IPS-11a (cell line): ENCODE results near the gene KIFAP3.

Source experiments
- H3K4me3 ChIP-seq: one replicate; pipeline ENCODE4 v1.5.1; 2013; ENCODE audit warnings: low read depth, low read length, control low read depth

Gene KIFAP3

DNA sequence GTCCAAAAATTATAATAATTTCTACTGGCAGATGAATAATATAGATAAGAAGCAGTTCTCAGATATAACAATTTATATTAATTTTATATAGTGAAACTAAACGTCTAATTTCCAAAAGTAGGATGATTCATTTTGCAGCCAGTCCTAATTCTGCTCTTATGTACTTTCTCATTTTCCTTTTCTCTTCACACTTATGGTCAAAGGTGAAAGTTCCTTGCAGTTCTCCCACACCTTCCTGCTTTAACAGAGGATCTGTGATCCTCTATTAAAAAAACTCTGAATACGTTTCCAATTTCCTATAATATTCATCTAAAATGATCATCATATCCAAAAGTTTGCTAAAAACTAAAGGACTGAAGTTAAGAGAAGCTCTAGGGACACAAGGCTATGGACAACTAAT is 78.5 kb downstream of the KIFAP3 start:
- H3K4me3 ChIP-seq = no peak overlapping the region

DNA sequence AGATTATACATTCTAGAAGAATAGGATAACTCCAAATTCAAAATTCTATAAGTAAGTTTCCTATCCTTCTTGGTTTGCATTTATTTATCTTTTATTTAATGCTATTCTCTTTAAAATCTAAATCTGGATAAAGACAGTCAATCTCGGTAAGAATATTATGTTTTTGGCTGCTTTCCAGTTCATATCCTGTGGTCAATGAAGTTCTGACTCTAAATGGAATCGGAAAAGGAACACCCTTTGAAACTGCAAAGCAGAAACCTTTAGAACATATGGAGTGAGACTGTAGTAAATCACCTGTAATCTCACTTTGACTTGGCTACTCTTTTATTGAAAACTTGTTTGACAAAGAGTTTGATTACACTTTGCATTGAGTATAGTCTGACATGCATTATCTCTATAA is 85.2 kb downstream of the KIFAP3 start:
- H3K4me3 ChIP-seq = no peak overlapping the region

DNA sequence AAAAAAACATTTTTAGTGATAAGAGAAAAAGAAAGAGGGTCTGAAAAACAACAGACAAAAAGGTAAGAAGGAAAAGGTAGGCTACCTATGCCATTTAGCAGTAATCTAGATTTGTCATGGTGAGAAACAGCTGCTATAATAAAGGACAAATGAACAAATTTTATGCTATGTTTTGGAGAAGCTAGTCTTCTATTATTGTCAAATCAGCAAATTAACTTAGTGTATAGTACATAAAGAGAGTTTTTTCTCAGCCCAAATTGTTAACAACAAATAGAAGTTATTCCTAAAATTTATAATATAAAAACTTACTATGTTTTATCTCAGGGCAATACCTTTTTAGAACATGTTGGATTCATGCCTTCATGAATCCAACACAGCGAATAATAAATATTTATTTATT is 88.7 kb downstream of the KIFAP3 start:
- H3K4me3 ChIP-seq = no peak overlapping the region

DNA sequence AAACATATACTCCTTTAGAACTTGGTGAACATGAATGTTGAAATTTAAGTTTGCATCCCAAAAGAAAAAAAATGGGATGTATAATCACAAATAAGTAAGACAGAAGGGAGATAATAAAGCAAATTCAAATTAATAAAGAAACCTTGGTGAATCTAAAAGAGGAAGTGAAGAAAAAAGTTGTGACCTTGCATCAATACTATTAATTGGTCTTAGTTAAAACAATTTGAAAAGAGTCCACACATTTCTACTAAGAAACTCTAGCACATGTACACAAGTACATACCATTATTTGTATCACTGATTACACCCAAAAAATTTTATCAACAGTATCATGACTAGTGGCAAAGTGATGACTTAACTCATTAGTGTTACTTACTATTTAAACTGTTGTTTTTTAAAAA is 100.4 kb downstream of the KIFAP3 start:
- H3K4me3 ChIP-seq = no peak overlapping the region

DNA sequence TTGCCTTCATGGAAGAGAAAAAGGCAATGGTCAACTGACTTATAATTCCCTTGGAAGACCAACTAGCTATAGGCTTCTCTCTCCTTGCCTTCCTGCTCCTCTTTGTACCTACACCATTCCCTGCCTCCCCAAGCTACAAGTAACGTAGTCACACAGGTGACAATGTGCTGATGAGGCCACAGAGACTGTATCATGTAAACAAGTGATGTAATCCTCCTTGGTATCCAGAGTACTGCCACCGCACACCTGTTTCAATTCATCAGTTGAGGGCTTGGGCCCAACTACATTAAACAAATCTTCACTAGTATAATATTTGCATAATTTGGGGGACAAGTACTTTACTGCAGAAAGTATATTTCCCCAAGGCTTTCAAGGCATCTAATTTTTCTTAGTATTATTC is 104.4 kb downstream of the KIFAP3 start:
- H3K4me3 ChIP-seq = no peak overlapping the region

DNA sequence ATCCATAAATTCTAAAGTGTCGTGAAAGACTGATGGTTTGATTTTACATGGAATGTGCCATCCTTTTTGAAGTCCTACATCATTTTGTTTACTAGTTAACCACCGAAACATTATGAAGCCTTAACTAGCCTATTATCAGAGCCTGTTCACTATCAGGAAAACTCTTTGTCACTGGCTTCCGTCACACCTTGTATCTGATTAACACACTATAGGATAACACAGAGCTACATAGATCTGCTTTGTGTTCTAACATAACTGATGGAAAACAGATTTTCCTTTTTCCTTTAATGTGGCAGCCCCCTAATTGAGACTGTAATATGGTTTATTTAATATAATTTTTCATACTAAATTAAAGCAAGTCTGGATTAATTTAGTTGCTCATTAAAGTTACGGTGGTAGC is 106.3 kb downstream of the KIFAP3 start:
- no peak overlapping the region for H3K4me3 ChIP-seq

DNA sequence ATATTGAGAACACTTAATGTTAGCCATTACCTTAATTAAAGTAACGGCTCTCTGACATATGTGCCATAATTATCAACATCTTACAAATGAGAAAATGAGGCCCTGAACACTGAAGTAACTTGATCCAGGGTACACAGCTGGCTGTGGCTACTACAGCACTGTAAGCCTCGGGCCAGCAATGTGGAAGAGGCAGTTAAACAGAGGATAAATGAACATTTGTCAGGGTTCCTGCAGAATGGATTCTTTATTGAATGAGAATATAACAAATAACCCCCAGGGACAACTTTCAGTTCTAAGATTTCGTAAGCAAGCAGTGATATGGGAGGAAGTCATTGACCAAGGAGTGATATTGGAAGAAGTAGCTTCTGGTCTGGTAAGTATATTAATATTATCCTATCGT is 110.3 kb downstream of the KIFAP3 start:
- no peak overlapping the region for H3K4me3 ChIP-seq

DNA sequence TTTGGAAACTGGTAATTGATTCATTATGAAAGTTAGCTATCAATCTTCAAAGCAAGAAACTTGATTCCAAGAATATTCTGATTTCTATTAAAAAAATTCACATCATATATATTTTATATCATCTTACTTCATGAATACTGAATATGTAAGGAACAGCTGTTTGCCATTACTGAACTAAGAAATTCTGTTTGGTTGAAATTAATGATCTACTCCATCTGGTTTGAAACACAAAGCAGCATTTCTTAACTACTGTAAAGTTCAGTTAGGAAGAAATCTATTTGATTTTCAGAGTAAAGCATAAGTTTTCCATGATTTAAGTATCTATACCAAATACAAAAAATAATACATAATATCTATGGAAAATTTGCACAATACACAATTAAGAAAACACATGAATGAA is 114.8 kb downstream of the KIFAP3 start:
- H3K4me3 ChIP-seq = no peak overlapping the region

DNA sequence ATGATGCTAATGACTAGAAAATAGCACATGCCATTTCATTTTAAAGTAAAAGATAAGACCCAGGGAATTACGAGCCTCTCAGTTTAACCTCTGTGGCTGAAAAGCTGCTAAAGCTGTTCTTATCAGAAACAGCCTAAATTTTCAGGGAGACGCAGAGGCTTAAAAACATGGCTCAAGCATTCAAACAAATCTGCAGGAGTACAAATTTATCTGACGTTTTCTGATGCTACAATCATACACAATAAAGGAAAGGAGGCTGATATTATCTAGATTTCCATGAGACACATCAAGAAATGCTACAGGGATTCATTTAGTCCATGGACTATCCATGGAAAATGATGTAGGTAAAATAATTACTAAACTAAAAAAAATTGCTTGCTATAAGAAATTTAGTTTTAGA is 115.5 kb downstream of the KIFAP3 start:
- H3K4me3 ChIP-seq = no peak overlapping the region

DNA sequence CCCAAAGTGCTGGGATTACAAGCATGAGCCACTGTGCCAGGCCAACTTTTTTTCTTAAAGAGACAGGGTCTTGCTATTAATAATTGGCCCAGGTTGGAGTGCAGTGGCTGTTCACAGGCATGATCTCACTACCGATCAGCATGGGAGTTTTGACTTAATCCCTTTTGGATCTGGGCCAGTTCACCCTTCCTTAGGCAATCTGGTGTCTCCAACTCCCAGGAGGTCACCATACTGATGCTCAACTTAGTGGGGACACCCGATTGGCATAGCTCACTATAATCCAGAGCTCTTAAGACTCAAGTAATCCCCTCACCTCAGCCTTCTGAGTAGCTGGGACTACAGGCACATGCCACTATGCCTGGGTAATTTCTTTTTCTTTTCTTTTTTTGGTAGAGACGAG is 116.6 kb downstream of the KIFAP3 start:
- no peak overlapping the region for H3K4me3 ChIP-seq

DNA sequence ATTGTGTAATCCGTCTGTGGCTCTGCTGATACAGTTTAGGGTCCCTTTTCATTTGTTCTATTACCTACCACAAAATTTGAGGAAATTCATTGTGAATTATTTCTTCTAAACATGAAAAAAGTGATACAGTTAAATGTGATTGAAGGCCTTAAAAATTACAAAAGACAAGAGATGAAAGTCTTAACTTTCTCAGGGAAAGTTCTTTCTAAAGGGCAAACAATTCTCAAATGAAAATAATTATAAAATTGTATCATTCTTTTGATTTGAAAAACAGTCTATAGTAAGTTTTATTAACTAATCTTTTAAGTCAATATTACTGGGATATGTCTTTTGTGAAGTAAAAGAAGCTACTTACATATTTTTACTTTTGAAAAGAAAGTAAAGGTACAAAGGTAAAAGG is 123.4 kb downstream of the KIFAP3 start:
- H3K4me3 ChIP-seq = no peak overlapping the region

DNA sequence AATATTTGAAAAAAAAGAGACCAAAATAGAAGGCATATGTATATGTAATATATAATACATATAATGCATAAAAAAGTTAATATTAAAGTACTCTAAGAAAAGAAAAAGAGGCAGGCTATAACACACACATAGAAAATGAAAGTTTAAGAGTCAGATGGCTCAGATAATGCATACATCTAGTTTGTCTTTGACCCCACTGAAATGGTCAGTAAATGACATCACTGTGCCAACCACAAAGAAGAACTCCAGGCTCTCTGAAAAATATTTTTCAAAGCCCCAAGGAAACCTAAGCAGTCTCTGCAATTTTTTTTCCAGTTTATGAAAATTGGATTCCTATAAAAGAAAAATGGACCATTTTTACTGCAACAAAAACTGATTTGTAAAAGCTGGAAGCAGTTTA is 125.4 kb downstream of the KIFAP3 start:
- no peak overlapping the region for H3K4me3 ChIP-seq

DNA sequence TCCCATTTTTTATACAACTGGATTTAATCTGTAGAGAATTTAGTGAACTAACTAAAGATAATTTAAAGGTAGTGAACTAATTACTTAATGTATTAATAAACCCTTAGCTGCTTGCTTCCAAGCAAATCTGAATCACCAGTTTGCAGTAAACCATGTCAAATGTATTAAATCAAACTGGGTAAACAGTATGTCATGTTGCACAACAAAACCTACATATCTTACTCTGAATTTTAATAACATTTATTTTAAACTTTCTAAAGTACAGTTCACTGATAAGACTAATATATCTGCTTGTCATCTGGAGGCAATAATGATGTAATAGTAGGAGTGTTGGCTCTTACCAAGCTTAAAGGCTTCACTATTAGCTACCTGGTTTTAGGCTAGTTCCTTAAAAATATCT is 128.3 kb downstream of the KIFAP3 start:
- H3K4me3 ChIP-seq = no peak overlapping the region

DNA sequence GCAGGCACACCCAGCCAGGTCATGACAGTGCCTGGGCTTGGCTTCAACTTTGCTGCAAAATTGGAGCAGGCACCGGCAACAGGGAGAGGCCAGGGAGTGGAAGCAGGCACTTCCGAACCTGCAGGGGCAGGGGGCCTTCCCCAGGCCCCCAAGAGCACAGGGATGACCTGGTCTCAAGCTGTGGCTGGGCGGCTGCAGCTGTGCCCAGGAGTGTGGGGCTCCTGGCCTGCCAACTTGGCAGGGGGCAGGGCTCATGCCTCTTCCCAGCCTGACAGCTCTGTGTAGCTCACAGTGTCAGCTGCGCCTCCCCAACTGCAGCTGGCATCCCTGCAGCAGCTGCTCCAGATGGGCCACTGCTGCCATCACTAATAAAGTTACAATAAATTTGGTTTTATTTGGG is 129.3 kb downstream of the KIFAP3 start:
- H3K4me3 ChIP-seq = no peak overlapping the region

DNA sequence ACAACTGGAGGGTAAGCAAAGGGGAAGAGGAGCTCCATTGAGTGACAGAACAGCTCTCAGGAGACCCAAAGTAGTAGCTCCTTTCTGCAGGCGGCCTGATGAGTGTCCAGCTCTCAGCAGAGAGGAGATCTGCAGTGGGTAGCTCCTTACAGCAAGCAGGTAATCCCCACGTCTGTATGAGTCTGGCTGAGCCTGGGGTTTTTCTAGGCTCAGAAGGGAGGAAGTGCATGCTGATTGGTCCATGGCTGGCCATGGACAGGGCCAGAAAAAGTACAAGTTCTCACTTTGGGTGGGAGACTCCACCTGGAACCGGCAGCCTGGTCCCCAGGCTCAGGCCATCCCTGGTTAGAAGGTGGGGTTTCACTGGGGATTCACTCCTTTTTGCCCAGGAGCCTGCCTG is 129.9 kb downstream of the KIFAP3 start:
- no peak overlapping the region for H3K4me3 ChIP-seq

DNA sequence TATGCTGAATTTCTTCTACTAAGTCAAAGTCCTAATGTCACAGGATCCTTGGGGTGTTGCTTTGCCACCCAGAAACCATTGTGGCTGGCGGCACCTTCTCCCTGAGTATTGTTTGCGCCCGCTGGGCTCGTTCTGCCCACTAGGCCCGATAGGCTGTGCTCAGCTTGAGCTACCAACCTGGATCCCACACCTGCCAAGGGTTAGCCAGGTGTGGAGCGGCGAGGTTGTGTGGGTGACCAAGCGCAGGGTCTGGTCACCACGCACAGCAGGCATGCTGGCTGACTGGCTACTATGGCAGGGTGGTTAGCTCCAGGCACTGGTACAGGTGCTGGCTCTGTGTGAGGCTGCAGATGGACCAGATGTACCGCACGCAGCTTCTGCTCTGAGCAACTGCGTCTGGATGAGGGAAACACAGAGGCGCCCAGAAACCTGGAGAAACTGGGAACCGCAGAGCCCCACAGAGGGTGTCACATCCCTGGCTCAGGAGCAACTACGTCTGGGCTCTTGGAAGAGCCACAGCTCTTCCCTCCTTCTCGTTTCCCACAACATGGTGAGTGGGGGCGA is 130.4 kb downstream of the KIFAP3 start:
- H3K4me3 ChIP-seq = no peak overlapping the region

DNA sequence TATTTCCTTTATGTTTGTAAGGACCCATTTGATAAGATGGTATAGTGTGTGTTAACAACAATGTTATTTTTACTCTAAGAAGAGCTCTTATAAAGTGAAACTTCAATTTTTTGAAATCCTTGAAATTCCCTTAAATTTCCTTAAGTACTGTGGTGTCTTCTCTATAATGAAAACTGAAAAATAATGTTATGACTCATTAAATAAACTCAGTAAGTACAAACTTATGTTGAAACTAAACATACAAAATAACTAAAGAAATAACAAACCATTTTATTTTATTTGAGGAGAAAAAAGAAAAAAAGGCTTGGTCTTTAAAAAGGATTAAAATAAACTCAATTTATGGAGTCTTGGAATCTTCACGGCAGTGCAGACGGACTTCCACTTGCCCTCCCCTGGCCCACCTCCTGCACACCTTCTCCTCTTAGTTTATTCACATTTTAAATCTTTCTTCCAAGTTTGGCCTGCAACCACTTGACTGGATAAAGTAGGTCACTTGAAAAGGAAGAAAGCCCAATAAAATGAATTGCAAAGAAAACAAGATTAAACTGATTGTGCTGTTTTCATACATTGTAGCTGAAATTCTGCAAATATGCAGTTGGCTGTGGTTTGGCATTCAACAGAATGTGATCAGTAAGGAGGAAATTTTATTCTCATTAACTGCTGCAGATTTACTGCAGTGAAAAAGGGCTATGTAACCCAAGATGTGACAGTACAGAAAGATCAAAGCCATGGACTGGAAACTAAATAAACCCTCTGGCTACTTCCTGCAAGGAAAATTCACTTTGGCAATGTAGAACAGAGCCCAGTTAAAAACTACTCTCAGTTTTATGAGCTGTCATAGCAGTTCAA is 132.3 kb downstream of the KIFAP3 start:
- no peak overlapping the region for H3K4me3 ChIP-seq

DNA sequence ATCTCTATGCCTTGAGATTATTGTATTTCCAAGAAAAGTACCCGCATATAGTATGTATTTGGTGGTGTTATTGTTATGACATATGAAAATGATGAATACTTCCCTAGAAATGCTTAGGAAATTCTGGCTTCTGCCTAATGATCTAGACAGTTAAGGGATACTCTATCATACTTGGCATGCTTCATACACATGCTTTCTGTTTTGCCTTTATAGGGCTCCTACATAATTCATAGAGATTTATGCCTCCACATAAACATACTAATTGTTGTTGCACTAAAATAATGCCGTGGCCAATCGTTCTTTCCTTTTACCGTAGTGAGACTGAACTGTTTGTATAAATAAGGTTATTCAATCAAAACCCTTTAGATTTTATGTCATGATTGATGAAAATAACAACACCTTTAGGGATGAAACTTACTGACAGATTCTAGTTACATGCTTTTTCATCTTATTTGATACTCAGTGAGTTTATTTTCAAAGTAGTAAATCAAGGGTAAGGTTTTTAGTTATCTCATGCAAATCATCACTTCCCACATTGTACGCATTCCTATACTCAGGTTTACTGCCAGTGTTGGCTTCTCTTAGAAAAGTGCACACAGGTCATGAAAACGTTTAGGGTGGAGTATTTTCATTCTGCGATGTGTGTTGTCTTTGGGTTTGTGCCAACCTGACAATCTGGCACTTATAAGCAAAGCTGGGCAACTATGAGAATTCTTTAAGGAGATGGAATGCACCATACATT is 140.3 kb downstream of the KIFAP3 start:
- no peak overlapping the region for H3K4me3 ChIP-seq

DNA sequence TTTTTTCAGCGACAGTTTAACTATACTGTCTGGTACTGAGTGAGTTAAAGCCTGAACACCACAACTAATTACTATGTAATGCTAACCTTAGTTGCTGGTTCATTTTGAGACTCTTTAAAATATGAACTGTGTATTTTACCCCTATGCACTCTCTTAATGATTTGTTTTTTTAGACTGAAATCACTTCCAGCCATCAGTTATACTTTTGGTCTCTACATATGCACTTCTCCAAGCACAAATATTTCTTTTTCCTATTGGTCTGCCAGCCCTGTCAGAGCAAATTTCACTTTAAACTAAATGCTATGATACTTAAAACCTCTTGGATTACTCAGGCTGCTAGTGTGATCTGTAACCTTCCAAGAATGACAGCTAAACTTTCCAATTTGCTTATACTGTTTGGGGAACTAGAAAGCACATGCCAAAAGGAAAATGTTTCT is 142.7 kb downstream of the KIFAP3 start:
- no peak overlapping the region for H3K4me3 ChIP-seq

DNA sequence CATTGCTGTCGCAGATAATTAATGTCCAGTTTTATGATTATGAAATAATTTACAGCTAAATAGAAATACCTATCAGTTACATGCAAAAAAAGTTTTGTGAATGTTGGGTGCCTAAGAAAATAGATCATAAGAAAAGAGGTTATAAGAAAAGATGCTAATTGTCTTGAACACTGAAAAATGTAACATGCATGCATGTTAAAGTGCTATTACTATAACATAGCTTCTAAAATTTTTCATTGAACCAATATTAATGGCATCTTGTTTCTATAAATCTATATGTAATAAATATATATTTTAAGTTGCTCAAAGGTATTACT is 145.3 kb downstream of the KIFAP3 start:
- H3K4me3 ChIP-seq = no peak overlapping the region

DNA sequence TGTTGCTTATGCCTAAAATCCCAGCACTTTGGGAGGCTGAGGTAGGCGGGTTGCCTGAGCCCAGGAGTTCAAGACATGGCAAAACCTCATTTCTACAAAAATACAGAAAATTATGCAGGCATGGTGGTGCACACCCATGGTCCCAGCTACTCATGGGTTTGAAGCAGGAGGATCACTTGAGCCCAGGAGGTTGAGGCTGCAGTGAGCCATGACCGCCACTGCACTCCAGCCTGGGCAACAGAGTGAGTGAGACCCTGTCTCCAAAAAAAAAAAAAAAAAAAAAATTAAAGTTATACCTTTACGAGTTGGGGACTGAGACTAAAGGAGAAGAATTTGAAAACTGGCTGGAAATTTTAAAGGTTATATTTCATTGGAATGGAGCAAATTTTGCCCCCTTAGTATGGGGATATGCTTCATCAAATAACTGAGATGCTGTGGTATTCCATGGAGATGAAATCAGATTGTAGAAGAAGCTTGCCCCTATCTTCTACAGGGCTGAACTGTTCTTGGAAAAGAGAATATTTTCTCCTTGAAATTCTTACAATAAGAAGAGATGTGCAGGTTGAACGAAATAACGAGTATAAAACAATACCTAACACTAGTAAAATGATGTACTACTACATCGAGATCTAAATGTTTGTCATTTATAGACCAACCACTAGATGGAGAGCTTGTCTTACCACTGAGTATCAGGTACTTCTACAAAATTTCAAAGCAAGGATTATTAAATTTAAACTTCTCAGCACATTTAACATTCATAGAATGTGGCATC is 145.9 kb downstream of the KIFAP3 start:
- no peak overlapping the region for H3K4me3 ChIP-seq
